Measurements from ENCODE around the gene C17orf50.

C17orf50 gene

DNA sequence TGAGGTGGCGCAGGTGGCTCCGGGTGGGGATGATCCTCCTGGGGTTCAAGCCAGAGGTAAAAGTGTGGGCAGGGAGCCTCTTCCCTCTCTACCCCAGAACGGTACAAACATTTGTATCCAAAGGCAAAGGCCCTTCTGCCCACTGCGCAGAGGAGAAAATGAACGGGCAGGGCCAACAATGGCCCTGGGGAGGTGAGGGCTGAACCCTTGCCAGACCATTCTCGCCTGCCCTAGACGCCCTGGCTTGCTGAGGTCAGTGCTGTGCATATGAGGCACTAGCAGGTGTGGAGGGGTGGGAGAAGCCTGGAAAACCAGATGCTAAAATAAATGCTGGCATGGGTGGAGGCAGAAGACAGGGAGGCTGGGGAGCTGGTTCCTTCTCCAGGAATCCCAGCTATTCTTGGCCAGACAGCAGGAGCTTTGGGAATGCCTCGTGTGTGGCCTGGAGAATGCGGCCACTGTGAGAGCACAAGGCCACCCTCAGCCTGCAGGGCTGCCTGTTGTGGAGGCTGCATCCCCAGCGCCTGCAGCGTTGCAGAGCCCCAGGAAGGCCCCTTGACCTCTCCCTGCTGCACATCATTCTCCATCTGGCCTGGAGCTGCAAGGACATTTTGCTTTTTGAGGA is 4.5 kb downstream of the C17orf50 start:
- no peak overlapping the region for H3K4me3 ChIP-seq
- no peak for DNase-seq (ENCODE audit: low spot score)
- TF ChIP-seq, protein P1, sequence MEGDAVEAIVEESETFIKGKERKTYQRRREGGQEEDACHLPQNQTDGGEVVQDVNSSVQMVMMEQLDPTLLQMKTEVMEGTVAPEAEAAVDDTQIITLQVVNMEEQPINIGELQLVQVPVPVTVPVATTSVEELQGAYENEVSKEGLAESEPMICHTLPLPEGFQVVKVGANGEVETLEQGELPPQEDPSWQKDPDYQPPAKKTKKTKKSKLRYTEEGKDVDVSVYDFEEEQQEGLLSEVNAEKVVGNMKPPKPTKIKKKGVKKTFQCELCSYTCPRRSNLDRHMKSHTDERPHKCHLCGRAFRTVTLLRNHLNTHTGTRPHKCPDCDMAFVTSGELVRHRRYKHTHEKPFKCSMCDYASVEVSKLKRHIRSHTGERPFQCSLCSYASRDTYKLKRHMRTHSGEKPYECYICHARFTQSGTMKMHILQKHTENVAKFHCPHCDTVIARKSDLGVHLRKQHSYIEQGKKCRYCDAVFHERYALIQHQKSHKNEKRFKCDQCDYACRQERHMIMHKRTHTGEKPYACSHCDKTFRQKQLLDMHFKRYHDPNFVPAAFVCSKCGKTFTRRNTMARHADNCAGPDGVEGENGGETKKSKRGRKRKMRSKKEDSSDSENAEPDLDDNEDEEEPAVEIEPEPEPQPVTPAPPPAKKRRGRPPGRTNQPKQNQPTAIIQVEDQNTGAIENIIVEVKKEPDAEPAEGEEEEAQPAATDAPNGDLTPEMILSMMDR (IDR thresholded peaks at IDR 0.05), result no peak
- H3K27ac ChIP-seq, result peak overlapping the region in 1 of 2 donors; percentile 57

DNA sequence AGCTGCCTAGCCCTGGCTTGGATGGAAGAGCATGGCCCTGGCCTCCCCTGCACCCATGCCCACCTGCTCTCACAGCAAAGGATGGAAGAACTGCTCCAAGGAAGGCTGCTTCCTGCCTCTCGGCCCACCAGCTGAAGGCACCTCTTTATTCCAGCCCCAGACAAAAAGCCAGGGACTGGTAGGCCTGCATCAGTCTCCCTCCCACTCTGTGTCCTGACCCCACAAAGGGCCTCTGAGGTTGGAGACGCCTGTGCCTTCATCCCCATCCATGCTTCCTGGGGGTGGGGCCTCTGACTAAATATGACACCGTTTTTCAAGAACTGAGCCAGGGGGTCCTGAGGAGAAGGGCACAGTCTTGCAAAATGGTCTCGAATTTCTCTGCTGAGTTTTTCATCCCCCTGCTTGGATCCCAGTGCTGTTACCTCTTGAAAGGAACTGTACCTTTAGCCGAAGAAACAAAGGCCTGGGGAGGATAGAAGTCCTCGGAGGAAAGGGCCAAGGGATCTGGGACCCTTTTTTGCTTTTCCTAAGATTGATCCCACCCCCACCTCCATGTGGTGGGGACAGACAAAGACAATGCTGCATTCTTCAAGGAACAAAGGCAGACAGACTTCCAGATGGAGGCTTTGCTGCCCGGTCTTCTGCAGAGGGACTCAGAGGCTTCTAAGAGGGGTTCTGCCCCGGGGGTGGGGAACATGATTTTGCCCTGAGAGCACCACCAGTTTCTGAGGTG is 5.2 kb downstream of the C17orf50 start:
- TF ChIP-seq, protein P1 (IDR thresholded peaks at IDR 0.05), result no peak
- H3K4me3 ChIP-seq, result no peak overlapping the region
- H3K27ac ChIP-seq, result no peak overlapping the region
- DNase-seq (ENCODE audit: low spot score), result no peak

DNA sequence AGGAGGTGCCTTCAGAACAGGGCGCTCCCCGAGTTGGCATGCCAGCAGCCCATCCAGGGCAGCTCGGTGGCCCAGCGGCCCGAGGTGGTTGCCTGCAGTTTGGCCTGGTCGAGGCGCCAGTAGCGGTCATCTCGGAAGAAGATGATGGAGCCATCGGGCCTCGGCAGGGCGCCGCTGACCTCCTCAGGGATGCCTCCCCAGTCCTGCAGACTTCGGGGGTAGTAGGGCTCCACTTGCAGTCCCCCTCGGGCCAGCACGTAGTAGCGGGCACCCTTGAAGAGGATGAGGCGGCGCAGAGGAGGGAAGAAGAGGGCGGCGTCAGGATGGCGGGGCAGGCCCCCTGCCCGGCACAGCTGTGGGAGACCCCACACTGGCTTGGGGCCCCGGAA is 5.8 kb downstream of the C17orf50 start:
- DNase-seq (ENCODE audit: low spot score), result no peak
- TF ChIP-seq, protein P1 (IDR thresholded peaks at IDR 0.05), result no peak

DNA sequence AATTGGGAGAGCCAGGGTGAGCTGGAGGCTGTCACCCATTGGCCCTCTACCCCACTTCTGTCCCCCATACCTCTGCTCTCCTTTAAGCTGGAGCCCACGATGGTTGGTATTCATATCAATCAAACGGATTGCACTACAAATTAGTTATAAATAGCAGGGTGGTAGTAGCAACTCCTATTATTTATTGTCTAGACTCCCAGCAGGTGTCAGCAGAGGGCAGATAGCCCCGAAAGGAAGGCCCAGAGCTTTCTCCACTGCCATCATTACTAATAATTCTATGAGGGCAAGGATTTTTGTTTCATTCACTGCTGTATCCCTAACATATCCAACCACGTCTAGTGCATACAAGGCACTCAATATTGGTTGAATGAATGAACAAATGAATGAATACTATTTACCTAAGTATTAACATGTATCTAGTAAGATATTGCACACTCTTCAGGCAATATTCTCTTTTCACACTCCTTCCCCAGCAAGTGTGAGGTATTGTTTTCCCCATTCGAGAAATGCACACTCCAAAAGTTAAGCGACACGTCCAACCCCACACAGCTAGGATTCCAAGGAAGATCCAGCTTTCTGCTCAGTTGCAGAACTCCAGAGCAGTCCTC is 6.3 kb downstream of the C17orf50 start:
- TF ChIP-seq, protein P1 (IDR thresholded peaks at IDR 0.05), result peak; percentile 19
- H3K27ac ChIP-seq, result no peak overlapping the region
- no peak overlapping the region for H3K4me3 ChIP-seq
- DNase-seq (ENCODE audit: low spot score), result no peak

More for the DNA sequence above, 5.8 kb downstream of the C17orf50 start:
- Histone ChIP-seq H3K27ac (no peak overlapping the region), H3K4me3 (no peak overlapping the region)

DNA sequence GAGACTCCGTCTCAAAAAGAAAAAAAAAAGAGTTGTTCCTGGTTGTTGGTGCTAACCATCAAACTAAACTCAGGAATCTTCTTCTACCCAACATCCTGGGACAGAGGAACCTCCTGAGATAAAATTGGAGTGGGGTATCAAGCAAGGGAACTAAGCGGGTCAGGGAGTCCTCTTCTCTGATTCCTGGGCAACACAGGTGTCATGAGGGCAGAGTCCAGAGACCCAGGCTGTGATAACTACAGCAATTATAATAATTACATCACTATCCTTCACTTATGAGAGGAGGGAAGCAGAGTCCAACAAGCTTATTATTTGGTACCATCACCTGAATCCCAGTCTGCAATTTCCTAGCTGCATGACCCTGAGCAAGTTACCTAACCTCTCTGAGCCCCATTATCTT is 8.1 kb downstream of the C17orf50 start:
- TF ChIP-seq, protein P1 (IDR thresholded peaks at IDR 0.05), result no peak
- Histone ChIP-seq H3K4me3 (no peak overlapping the region), H3K27ac (no peak overlapping the region)
- no peak for DNase-seq (ENCODE audit: low spot score)

DNA sequence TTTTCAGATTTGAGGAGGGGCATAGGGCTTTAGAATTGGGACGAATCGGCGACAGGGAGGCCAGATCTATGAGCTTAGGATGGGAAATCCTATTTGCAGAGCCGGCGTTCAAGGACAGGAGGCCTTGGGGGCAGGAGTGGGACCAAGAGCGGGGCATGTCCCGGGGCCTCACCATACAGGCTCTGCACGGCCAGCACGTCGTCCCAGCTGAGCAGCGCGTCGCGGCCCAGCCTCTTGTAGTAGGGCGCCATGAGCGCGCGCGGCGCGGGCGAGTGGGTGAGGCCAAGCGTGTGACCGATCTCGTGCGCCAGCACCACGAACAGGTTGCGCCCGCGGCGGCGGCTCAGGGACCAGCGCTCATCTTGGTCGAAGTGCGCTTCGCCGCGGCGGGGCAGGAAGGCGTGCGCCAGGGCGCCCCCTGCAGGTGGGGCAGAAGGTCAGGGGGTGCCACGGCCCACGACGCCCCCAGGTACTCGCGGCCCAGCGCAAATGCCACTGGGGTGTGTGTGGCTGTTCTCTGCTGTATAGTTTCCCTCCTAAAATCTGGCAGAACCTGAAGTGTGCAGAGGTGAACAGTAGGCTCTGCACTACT is 9.3 kb downstream of the C17orf50 start:
- DNase-seq (ENCODE audit: low spot score), result no peak
- Histone ChIP-seq H3K4me3 (no peak overlapping the region), H3K27ac (no peak overlapping the region)
- TF ChIP-seq, protein P1 (IDR thresholded peaks at IDR 0.05), result no peak
